PC-3 (cell line): Measurements from ENCODE around the gene TNNC1. TPM values are rescaled to one million over a fixed set of nuclear protein-coding genes. Genes with fewer than 3 reads are reported as not detected.

Experiments used
- ATAC-seq: fragments of 200-7000 bp; cut with Tn5 transposase; 2 replicates; pipeline ENCODE4 v1.9.1; 2020; ENCODE audit warnings: mild to moderate bottlenecking, moderate library complexity
- BruUV-seq: library from RNA; stranded (reverse); fragments of 400-500 nt; replicated peaks from 2 replicates; lab custom pipeline; 2021; lab: Mats Ljungman, UMichigan
- CTCF ChIA-PET: fragments of 300-600 bp; sonication (Branson Sonifier 250); formaldehyde crosslinking; loops from one replicate; lab custom pipeline; 2022; ENCODE audit warnings: antibody characterized with exemption; lab: Charles Lee
- POLR2A ChIA-PET: fragments of 300-600 bp; sonication (Branson Sonifier 250); formaldehyde crosslinking; loops from one replicate; lab custom pipeline; 2022; ENCODE audit warnings: antibody characterized with exemption; ENCODE audit not compliant: unreplicated experiment; lab: Charles Lee
- DNase-seq: peaks from one replicate; pipeline ENCODE4 v3.0.0-alpha.2; 2015
- H2AFZ ChIP-seq: fragments of 300-600 bp; sonication (generic); 2 replicates; pipeline ENCODE4 v1.6.0; 2016; ENCODE audit warnings: antibody characterized with exemption, low read length
- H3F3A ChIP-seq: fragments of 300-600 bp; sonication (generic); one replicate; pipeline ENCODE4 v1.6.0; 2017; ENCODE audit warnings: antibody characterized with exemption, low read length, control low read depth, mild to moderate bottlenecking; ENCODE audit not compliant: unreplicated experiment
- H3K27ac ChIP-seq: fragments of 300-600 bp; sonication (generic); 2 replicates; pipeline ENCODE4 v1.5.1; 2016; ENCODE audit warnings: mild to moderate bottlenecking, low read length
- H3K27me3 ChIP-seq: fragments of 300-600 bp; sonication (generic); 2 replicates; pipeline ENCODE4 v1.6.1; 2016; ENCODE audit warnings: low read length, mixed read lengths
- H3K36me3 ChIP-seq: fragments of 300-600 bp; sonication (generic); 2 replicates; pipeline ENCODE4 v1.6.1; 2016; ENCODE audit warnings: low read depth, mixed run types, low read length, mixed read lengths
- H3K4me1 ChIP-seq: fragments of 300-600 bp; sonication (generic); 2 replicates; pipeline ENCODE4 v1.5.1; 2016; ENCODE audit warnings: low read length; ENCODE audit not compliant: insufficient read depth
- H3K4me2 ChIP-seq: fragments of 300-600 bp; sonication (generic); 2 replicates; pipeline ENCODE4 v1.6.0; 2016; ENCODE audit warnings: low read length
- H3K4me3 ChIP-seq: fragments of 300-600 bp; sonication (generic); 2 replicates; pipeline ENCODE4 v1.5.1; 2016; ENCODE audit warnings: mild to moderate bottlenecking, low read length, mixed read lengths
- H3K79me2 ChIP-seq: fragments of 300-600 bp; sonication (generic); 2 replicates; pipeline ENCODE4 v1.6.1; 2017; ENCODE audit warnings: low read length, mixed read lengths
- H3K9ac ChIP-seq: fragments of 300-600 bp; sonication (generic); 2 replicates; pipeline ENCODE4 v1.6.0; 2016; ENCODE audit warnings: mild to moderate bottlenecking, low read length
- H3K9me2 ChIP-seq: fragments of 300-600 bp; sonication (generic); replicated peaks from 2 replicates; pipeline ENCODE4 v1.6.1; 2016; ENCODE audit warnings: mixed run types, low read length, mixed read lengths
- H3K9me3 ChIP-seq: fragments of 300-600 bp; sonication (generic); 2 replicates; pipeline ENCODE4 v1.6.1; 2016; ENCODE audit warnings: low read length, mixed read lengths
- H4K20me1 ChIP-seq: fragments of 300-600 bp; sonication (generic); 2 replicates; pipeline ENCODE4 v1.6.1; 2016; ENCODE audit warnings: low read length, mixed read lengths
- EZH2 ChIP-seq: fragments of 300-600 bp; sonication (generic); IDR thresholded peaks from one replicate; pipeline ENCODE4 v1.6.1; 2017; ENCODE audit warnings: antibody characterized with exemption, mild to moderate bottlenecking, low read length; ENCODE audit not compliant: unreplicated experiment
- EZH2phosphoT487 ChIP-seq: fragments of 300-600 bp; sonication (generic); IDR thresholded peaks from 2 replicates; pipeline ENCODE4 v1.6.1; 2018; ENCODE audit warnings: mild to moderate bottlenecking, antibody characterized with exemption, low read length, borderline replicate concordance
- intact Hi-C: fragments of 100-400 bp; cut with micrococcal nuclease; formaldehyde crosslinking; loops from 2 replicates; pipeline ENCODE4 v1.9.0; 2023
- total RNA-seq: library from RNA; depleted of rRNA; stranded (reverse); fragments of >200 nt; gene quantifications from 2 replicates; pipeline ENCODE4 v1.2.3, GENCODE V29; 2014
- TF ChIP-seq, protein P1 (sequence below): fragments of 300-600 bp; sonication (generic); conservative IDR thresholded peaks from 2 replicates; pipeline ENCODE4 v1.5.1; 2017; ENCODE audit warnings: antibody characterized with exemption, low read depth, mild to moderate bottlenecking, low read length

TNNC1 gene
- total RNA-seq, 1 experiment from 2014 or later, result 4.9 TPM

DNA sequence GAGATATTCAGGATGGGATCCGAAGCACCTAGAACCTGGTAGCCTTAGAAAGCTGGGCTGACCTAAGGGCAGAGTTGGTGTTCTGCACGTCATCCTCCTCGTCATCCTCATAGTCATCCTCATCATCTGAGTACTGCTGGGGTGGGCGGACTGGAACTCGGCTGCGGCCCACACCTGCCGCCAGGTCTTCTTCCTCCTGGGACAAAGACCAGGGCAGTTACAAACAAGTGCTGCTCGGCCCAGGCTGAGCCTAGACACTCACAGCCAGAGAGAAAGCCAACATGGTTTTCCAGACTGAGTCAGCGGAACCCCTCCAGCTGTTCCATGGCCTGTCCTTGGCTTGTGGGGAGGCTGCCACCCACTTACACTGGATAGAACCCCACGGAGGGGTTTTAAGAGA, 49.5 kb downstream of the TNNC1 start:
- H3K4me2 ChIP-seq, result no peak overlapping the region
- no peak overlapping the region for H3K4me3 ChIP-seq
- peaks cover 21% of the 10 kb centered on the region for H3K79me2 ChIP-seq
- no peaks in the 10 kb centered on the region for H3K27me3 ChIP-seq
- intact Hi-C loops, result no loop called here
- peaks cover 63% of the 10 kb centered on the region for H3K36me3 ChIP-seq
- no peaks in the 10 kb centered on the region for H3K9me3 ChIP-seq
- no peak for DNase-seq
- ATAC-seq, result no peak
- ChIA-PET CTCF (no interaction called here), POLR2A (no interaction called here)
- no TSS peak for BruUV-seq
- TF ChIP-seq EZH2, result no peak
- TF ChIP-seq EZH2phosphoT487, result no peak
- TF ChIP-seq, protein P1, sequence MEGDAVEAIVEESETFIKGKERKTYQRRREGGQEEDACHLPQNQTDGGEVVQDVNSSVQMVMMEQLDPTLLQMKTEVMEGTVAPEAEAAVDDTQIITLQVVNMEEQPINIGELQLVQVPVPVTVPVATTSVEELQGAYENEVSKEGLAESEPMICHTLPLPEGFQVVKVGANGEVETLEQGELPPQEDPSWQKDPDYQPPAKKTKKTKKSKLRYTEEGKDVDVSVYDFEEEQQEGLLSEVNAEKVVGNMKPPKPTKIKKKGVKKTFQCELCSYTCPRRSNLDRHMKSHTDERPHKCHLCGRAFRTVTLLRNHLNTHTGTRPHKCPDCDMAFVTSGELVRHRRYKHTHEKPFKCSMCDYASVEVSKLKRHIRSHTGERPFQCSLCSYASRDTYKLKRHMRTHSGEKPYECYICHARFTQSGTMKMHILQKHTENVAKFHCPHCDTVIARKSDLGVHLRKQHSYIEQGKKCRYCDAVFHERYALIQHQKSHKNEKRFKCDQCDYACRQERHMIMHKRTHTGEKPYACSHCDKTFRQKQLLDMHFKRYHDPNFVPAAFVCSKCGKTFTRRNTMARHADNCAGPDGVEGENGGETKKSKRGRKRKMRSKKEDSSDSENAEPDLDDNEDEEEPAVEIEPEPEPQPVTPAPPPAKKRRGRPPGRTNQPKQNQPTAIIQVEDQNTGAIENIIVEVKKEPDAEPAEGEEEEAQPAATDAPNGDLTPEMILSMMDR, result no peak
- no peaks in the 10 kb centered on the region for H3K9me2 ChIP-seq
- no peak overlapping the region for H3K9ac ChIP-seq
- no peaks in the 10 kb centered on the region for H3F3A ChIP-seq
- no peak overlapping the region for H2AFZ ChIP-seq
- H3K4me1 ChIP-seq, result peaks cover 12% of the 10 kb centered on the region
- H3K27ac ChIP-seq, result no peak overlapping the region
- no peaks in the 10 kb centered on the region for H4K20me1 ChIP-seq

DNA sequence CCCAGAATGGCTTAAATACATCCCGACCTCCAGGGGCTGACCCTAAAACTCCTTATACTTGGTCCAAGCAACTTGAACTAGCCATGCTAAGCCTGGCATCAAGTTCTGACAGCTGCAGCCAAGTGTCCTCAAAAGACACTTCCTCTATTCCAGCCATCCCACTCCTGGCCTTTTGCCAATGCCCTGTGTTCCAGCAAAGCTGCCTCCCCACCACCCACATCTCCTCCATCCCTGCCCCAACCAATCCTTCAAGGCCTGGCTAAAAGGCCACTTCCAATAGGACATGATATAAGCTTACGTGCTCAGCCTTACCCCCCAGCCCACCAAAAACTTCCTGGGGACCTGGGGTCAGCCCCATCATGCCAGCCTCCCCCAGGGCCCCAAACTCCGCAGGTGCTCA, 49.9 kb downstream of the TNNC1 start:
- H3K36me3 ChIP-seq, result peaks cover 63% of the 10 kb centered on the region

DNA sequence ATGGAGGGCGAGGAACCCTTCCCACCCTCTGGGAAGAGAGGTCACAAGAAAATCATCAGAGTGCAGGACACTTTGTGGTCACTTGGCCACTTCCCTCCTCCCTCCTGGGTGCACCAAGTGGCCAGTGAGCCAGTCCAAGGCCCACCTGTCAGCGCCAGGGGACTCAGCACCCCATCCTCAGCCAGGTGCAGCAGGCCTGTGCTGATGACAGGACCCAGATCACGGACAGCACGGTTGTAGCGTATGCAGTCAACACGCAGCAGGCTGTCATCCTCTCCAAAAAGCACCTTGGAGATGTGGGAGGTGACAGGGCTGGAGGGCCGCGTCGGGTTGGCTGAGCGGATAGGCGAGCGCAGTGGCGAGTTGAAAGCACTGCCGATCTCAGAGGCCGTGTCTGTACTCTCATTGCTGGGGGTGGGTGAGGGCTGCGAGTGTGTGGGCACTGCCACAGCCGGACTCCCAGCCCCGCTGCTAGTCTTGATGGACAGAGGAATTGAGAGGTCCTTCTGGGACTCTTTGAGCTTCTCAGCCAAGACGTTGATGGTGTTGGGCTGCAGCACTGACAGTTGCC, 50.5 kb downstream of the TNNC1 start:
- POLR2A ChIA-PET, result no interaction called here
- no peak for ATAC-seq
- Histone ChIP-seq H3K27me3 (no peaks in the 10 kb centered on the region), H3F3A (no peaks in the 10 kb centered on the region), H3K9ac (no peak overlapping the region), H3K36me3 (peaks cover 63% of the 10 kb centered on the region), H3K4me2 (no peak overlapping the region), H3K9me2 (no peaks in the 10 kb centered on the region), H3K27ac (no peak overlapping the region), H3K4me3 (no peak overlapping the region), H3K4me1 (peaks cover 4% of the 10 kb centered on the region), H3K9me3 (no peaks in the 10 kb centered on the region), H2AFZ (no peak overlapping the region), H4K20me1 (no peaks in the 10 kb centered on the region), H3K79me2 (peaks cover 10% of the 10 kb centered on the region)
- intact Hi-C loops, result no loop called here
- TF ChIP-seq EZH2 (no peak), EZH2phosphoT487 (no peak)
- TF ChIP-seq, protein P1, result no peak
- no TSS peak for BruUV-seq
- no peak for DNase-seq
- CTCF ChIA-PET, result no interaction called here

More for the DNA sequence above, 49.9 kb downstream of the TNNC1 start:
- Histone ChIP-seq H3K27ac (no peak overlapping the region), H3K9ac (no peak overlapping the region), H3K79me2 (peaks cover 16% of the 10 kb centered on the region), H3K4me1 (peaks cover 10% of the 10 kb centered on the region), H2AFZ (no peak overlapping the region), H4K20me1 (no peaks in the 10 kb centered on the region), H3K4me3 (no peak overlapping the region), H3K4me2 (no peak overlapping the region), H3F3A (no peaks in the 10 kb centered on the region), H3K9me3 (no peaks in the 10 kb centered on the region), H3K27me3 (no peaks in the 10 kb centered on the region), H3K9me2 (no peaks in the 10 kb centered on the region)
- no peak for ATAC-seq
- intact Hi-C loops, result no loop called here
- DNase-seq, result no peak
- POLR2A ChIA-PET, result no interaction called here
- TF ChIP-seq, protein P1, result no peak
- TF ChIP-seq EZH2 (no peak), EZH2phosphoT487 (no peak)
- CTCF ChIA-PET, result no interaction called here
- BruUV-seq, result no TSS peak
